Adrenal gland (tissue), 5 donors: ENCODE data around the gene BSN.
A peak's percentile ranks its signal among the peaks of the same experiment; 100 is the strongest.

Source experiments
- POLR2A ChIP-seq, 2 donors: fragments of 450-650 bp; IDR thresholded peaks; one replicate each; pipeline ENCODE4 v1.6.1; 2017; ENCODE audit warnings: antibody characterized with exemption in 2 of 2, mild to moderate bottlenecking in 2 of 2, moderate library complexity in 1 of 2
- TF ChIP-seq, protein P1 (sequence below), 6 experiments: fragments of 450-650 bp in 4 of 6; fragments of 200-600 bp in 2 of 6; sonication (generic) in 1 of 6; IDR thresholded peaks; 1 replicate in 5 of 6; 2 replicates in 1 of 6; pipeline versions ENCODE4 v1.5.1 to v1.8.0; 2016 to 2021; ENCODE audit warnings: antibody characterized with exemption in 6 of 6, mild to moderate bottlenecking in 2 of 6, moderate library complexity in 1 of 6
- donor health status: DM: no; HTN: no; CAD: no.

- TF ChIP-seq, protein P1, sequence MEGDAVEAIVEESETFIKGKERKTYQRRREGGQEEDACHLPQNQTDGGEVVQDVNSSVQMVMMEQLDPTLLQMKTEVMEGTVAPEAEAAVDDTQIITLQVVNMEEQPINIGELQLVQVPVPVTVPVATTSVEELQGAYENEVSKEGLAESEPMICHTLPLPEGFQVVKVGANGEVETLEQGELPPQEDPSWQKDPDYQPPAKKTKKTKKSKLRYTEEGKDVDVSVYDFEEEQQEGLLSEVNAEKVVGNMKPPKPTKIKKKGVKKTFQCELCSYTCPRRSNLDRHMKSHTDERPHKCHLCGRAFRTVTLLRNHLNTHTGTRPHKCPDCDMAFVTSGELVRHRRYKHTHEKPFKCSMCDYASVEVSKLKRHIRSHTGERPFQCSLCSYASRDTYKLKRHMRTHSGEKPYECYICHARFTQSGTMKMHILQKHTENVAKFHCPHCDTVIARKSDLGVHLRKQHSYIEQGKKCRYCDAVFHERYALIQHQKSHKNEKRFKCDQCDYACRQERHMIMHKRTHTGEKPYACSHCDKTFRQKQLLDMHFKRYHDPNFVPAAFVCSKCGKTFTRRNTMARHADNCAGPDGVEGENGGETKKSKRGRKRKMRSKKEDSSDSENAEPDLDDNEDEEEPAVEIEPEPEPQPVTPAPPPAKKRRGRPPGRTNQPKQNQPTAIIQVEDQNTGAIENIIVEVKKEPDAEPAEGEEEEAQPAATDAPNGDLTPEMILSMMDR (IDR thresholded peaks at IDR 0.05), result no peak
- TF ChIP-seq POLR2A (IDR thresholded peaks at IDR 0.05), result peak in 1 of 2 donors; percentile 56
Measured at GRCh38 chr3:49553692-49554632, at the start of gene BSN.
